Gastrocnemius medialis (tissue), 4 donors: ENCODE measurements around the gene CCDC197. TPM values are rescaled to one million over a fixed set of nuclear protein-coding genes. Genes with fewer than 3 reads are reported as not detected.
A peak's percentile ranks its signal among the peaks of the same experiment; 100 is the strongest.

Experiments used
- ATAC-seq, 2 donors: fragments of 150-250 bp; one replicate each; pipeline ENCODE4 v1.9.1; 2016
- DNase-seq, 2 donors: peaks; one replicate each; pipeline ENCODE4 v3.0.0-alpha.2; 2019
- H3K27ac ChIP-seq, 4 donors: fragments of 200-600 bp; sonication (generic); 1 replicate in 1 of 4; 2 replicates in 3 of 4; pipeline ENCODE4 v1.5.1; 2016 to 2018; ENCODE audit warnings: mild to moderate bottlenecking in 2 of 4, moderate library complexity in 1 of 4
- H3K27me3 ChIP-seq, 3 donors: fragments of 200-600 bp; sonication (generic) in 2 of 3; 1 replicate in 1 of 3; 2 replicates in 2 of 3; pipeline versions ENCODE4 v1.5.1 to v1.6.0; 2016 to 2019; ENCODE audit warnings: mild to moderate bottlenecking in 1 of 3, moderate library complexity in 1 of 3
- H3K36me3 ChIP-seq, 2 donors: fragments of 200-600 bp; sonication (generic) in 1 of 2; one replicate each; pipeline ENCODE4 v1.5.1; 2017 to 2018
- H3K4me1 ChIP-seq, 2 donors: fragments of 200-600 bp; sonication (generic) in 1 of 2; one replicate each; pipeline ENCODE4 v1.5.1; 2016 to 2017; ENCODE audit warnings: mild to moderate bottlenecking in 2 of 2
- H3K4me3 ChIP-seq, 4 donors: fragments of 200-600 bp; sonication (generic) in 3 of 4; 1 replicate in 1 of 4; 2 replicates in 3 of 4; pipeline ENCODE4 v1.5.1; 2016 to 2019; ENCODE audit warnings: mild to moderate bottlenecking in 2 of 4
- H3K9me3 ChIP-seq, 3 donors: fragments of 200-600 bp; sonication (generic) in 2 of 3; 1 replicate in 1 of 3; 2 replicates in 2 of 3; pipeline ENCODE4 v1.5.1; 2016 to 2019
- POLR2A ChIP-seq, 2 donors: fragments of 450-650 bp; IDR thresholded peaks; one replicate each; pipeline ENCODE4 v1.6.1; 2017; ENCODE audit warnings: antibody characterized with exemption in 2 of 2, mild to moderate bottlenecking in 2 of 2, moderate library complexity in 2 of 2
- in situ Hi-C, 4 donors: fragments of 200-750 bp; cut with MboI; loops; one replicate each; pipeline versions ENCODE4 v1.15.0 to v1.8.0; 2017; ENCODE audit warnings: low sequenced_read_pairs in 4 of 4
- intact Hi-C: fragments of 100-400 bp; cut with DNase I; formaldehyde crosslinking; loops from one replicate; pipeline ENCODE4 v1.15.1; 2023; ENCODE audit warnings: low total_unique reads
- total RNA-seq, 4 donors: library from RNA; depleted of rRNA; stranded (reverse); fragments of >200 nt; gene quantifications; one replicate each; pipeline versions ENCODE4 v1.1.0 to v1.2.3, GENCODE V29; 2016
- TF ChIP-seq, protein P1 (sequence below), 5 experiments: fragments of 450-650 bp in 3 of 5; fragments of 200-600 bp in 2 of 5; sonication (generic) in 2 of 5; IDR thresholded peaks in 4 of 5; conservative IDR thresholded peaks in 1 of 5; 1 replicate in 4 of 5; 2 replicates in 1 of 5; pipeline ENCODE4 v1.5.1; 2016 to 2019; ENCODE audit warnings: antibody characterized with exemption in 5 of 5, mild to moderate bottlenecking in 3 of 5, moderate library complexity in 3 of 5

CCDC197 gene
- total RNA-seq, 4 donors from 2014 or later, result 0.56 to 0.61 TPM; not detected in 2

DNA sequence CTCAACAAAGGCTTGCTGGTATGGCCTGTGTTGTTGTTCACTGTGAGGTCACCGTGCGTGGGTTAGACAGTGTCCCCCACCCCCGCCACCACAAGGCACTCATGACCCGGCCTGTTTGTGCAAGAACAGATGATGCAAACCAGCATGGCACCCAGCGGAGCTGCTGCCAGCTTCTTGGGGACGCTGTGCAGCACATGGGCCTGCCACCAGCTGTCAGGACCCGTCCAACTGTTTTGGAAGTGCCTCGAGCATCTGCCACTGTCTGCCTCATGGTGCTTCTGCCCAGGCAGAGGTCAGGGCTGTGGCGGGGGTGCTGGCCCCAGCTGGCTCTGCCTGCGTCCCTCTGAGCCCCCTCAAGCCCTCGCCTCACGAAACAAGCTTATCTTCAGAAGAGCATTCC, 22.3 kb upstream of the CCDC197 start:
- H3K27ac ChIP-seq, result peak overlapping the region; percentile 97 to 100 (median 98)
- H3K27me3 ChIP-seq, result no peaks in the 10 kb centered on the region
- in situ Hi-C loops (no loop called here), intact Hi-C loops (loop anchor here (1.0 kb wide), 2 partner anchors 9 to 20 kb away; no protein-coding TSS in a partner anchor)
- no peaks in the 10 kb centered on the region for H3K36me3 ChIP-seq
- ATAC-seq (peak; percentile 38 to 42), DNase-seq (peak; percentile 92 to 98)
- peaks cover 47 to 55% of the 10 kb centered on the region in 2 donors for H3K4me1 ChIP-seq
- peak overlapping the region; percentile 61 to 80 (median 76) for H3K4me3 ChIP-seq
- TF ChIP-seq, protein P1, sequence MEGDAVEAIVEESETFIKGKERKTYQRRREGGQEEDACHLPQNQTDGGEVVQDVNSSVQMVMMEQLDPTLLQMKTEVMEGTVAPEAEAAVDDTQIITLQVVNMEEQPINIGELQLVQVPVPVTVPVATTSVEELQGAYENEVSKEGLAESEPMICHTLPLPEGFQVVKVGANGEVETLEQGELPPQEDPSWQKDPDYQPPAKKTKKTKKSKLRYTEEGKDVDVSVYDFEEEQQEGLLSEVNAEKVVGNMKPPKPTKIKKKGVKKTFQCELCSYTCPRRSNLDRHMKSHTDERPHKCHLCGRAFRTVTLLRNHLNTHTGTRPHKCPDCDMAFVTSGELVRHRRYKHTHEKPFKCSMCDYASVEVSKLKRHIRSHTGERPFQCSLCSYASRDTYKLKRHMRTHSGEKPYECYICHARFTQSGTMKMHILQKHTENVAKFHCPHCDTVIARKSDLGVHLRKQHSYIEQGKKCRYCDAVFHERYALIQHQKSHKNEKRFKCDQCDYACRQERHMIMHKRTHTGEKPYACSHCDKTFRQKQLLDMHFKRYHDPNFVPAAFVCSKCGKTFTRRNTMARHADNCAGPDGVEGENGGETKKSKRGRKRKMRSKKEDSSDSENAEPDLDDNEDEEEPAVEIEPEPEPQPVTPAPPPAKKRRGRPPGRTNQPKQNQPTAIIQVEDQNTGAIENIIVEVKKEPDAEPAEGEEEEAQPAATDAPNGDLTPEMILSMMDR (IDR thresholded peaks at IDR 0.05 in 4 of 5, conservative IDR thresholded peaks at IDR 0.05 in 1 of 5), result no peak
- TF ChIP-seq POLR2A (IDR thresholded peaks at IDR 0.05), result peak; percentile 72 to 85
- no peaks in the 10 kb centered on the region for H3K9me3 ChIP-seq

DNA sequence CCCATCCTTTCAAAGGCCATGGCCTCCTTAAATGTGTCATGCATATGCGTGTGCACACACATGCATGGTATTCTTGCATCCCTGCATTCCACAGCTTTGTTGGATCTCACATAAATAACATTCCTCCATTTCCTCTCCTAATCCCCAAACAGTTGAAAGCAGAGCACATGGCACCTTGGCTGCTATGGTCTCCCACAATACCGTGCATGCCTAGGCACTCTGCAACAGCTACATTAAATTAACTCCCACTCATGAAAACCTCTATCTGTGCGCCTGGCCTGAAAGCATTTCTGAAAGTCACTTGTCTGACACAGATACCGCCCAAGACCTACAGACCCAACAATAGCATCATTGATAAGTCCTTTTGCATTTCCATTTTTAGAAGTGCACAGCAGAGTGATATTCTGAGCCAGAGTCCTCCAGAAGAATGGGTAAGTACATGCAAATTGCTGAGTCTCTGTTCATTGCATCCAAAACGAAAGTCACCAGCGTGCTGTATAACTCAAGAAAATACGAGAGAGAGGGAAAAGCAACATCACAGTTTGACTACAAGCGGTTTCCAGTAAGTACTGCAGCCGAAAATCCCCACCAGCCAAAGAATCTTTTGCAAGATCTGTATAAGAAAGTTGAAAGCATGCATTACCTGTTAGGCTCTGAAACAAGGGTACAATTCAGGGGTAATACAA, 21.2 kb upstream of the CCDC197 start:
- peaks cover 47 to 54% of the 10 kb centered on the region in 2 donors for H3K4me1 ChIP-seq
- no peak for TF ChIP-seq POLR2A (IDR thresholded peaks at IDR 0.05)
- TF ChIP-seq, protein P1 (IDR thresholded peaks at IDR 0.05 in 4 of 5, conservative IDR thresholded peaks at IDR 0.05 in 1 of 5), result peak in 4 of 5 experiments; percentile 27 to 75 (median 38)
- no peaks in the 10 kb centered on the region for H3K27me3 ChIP-seq
- H3K36me3 ChIP-seq, result no peaks in the 10 kb centered on the region
- in situ Hi-C loops, result no loop called here
- peak overlapping the region; percentile 61 to 80 (median 76) for H3K4me3 ChIP-seq
- ATAC-seq (no peak), DNase-seq (no peak)
- intact Hi-C loops, result loop anchor here (1.0 kb wide), 1 partner anchor 19 kb away; no protein-coding TSS in a partner anchor
- H3K27ac ChIP-seq, result peak overlapping the region; percentile 97 to 100 (median 98)
- no peaks in the 10 kb centered on the region for H3K9me3 ChIP-seq

DNA sequence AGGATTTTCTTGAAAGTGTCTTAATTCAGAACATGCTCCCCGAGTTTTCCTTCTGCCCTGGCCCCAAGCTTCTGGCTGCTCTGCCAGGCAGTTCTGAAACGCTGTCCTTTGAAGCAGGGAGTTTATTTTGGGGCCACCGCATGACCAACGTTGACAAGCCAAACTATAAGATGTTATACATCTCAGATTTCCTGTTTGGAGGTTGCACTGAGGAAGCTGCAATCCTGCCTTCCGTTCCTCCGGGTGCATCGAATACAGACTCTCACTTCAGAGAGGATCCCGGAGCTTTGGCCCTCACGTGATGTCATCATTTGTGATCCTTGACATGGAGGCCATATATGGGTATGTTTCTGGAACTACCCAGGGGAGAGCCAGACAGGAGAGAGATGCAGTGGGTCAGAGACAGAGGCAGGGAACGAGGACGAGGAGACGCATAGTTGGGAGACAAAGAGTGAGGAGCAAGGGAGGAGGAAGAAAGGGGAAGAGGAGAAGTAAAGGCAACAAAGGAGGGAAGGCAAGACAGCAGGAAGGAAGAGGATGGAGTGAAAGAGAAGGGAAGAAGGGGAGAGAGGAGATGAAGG, 20.5 kb upstream of the CCDC197 start, which contains the start of gene ASB2:
ASB2 (minus strand) TSS at position 94 of the 581 bp plus-strand sequence. CDS start 12,031 bp downstream, outside the sequence.
- ATAC-seq, result peak; percentile 35 to 37
- Histone ChIP-seq H3K9me3 (no peaks in the 10 kb centered on the region), H3K4me1 (peaks cover 47 to 53% of the 10 kb centered on the region in 2 donors), H3K27ac (peak within 1 kb of the TSS; percentile 97 to 100 (median 98)), H3K4me3 (peak within 1 kb of the TSS; percentile 61 to 80 (median 76)), H3K27me3 (no peaks in the 10 kb centered on the region), H3K36me3 (no peaks in the 10 kb centered on the region)
- peak; percentile 98 for TF ChIP-seq POLR2A (IDR thresholded peaks at IDR 0.05)
- TF ChIP-seq, protein P1 (IDR thresholded peaks at IDR 0.05 in 4 of 5, conservative IDR thresholded peaks at IDR 0.05 in 1 of 5), result no peak
- intact Hi-C loops (no loop called here), in situ Hi-C loops (no loop called here)
- DNase-seq, result peak; percentile 84 to 94

DNA sequence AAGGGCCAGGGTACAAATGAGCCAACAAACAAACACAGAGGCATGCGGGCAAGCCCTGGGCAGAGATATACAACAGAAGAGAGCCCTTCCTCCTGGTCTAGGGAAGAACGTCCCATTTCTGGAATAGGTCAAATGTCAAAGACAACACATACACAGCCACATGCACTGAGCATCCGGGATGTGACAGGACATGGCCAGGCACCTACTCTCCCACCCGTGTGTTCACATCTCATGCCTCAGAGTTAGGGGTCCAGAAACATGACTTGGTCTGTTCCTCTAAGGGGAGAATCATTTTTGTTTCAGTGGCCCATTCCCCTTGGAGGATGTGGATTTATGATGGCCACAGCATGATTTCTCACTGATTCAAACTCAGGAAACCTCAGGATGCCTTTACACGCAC, 19.9 kb upstream of the CCDC197 start:
- peak overlapping the region; percentile 97 to 100 (median 98) for H3K27ac ChIP-seq

More for the DNA sequence above, 19.9 kb upstream of the CCDC197 start:
- DNase-seq, result no peak
- peak in 1 of 2 donors; percentile 2 for ATAC-seq
- no peaks in the 10 kb centered on the region for H3K27me3 ChIP-seq
- intact Hi-C loops (no loop called here), in situ Hi-C loops (no loop called here)
- peaks cover 50 to 54% of the 10 kb centered on the region in 2 donors for H3K4me1 ChIP-seq
- TF ChIP-seq, protein P1 (IDR thresholded peaks at IDR 0.05 in 4 of 5, conservative IDR thresholded peaks at IDR 0.05 in 1 of 5), result no peak
- no peak for TF ChIP-seq POLR2A (IDR thresholded peaks at IDR 0.05)
- no peaks in the 10 kb centered on the region for H3K9me3 ChIP-seq
- H3K36me3 ChIP-seq, result no peaks in the 10 kb centered on the region
- H3K4me3 ChIP-seq, result peak overlapping the region; percentile 61 to 80 (median 76)
